HEK293T (cell line): ENCODE data around the gene GALNT14.

Experiments
- ARNT ChIP-seq: fragments of 450-650 bp; IDR thresholded peaks from 2 replicates; pipeline ENCODE4 v1.6.1; 2017; ENCODE audit warnings: mild to moderate bottlenecking
- BHLHE40 ChIP-seq: fragments of 450-650 bp; IDR thresholded peaks from 2 replicates; pipeline ENCODE4 v1.6.1; 2016; ENCODE audit warnings: mild to moderate bottlenecking, moderate library complexity, borderline replicate concordance
- FOXA1 ChIP-seq: fragments of 450-650 bp; IDR thresholded peaks from 2 replicates; pipeline ENCODE4 v1.6.1; 2016; ENCODE audit warnings: mild to moderate bottlenecking
- HDGF ChIP-seq: fragments of 450-650 bp; IDR thresholded peaks from 2 replicates; pipeline ENCODE4 v1.6.1; 2017; ENCODE audit warnings: antibody characterized with exemption, borderline replicate concordance
- SP1 ChIP-seq: fragments of 450-650 bp; IDR thresholded peaks from 2 replicates; pipeline ENCODE4 v1.6.1; 2017
- ZNF384 ChIP-seq: fragments of 450-650 bp; IDR thresholded peaks from 2 replicates; pipeline ENCODE4 v1.6.1; 2016
- TF ChIP-seq, protein P1 (sequence below): fragments of 450-650 bp; IDR thresholded peaks from 2 replicates; pipeline ENCODE4 v1.6.1; 2016

GRCh38 chr2:30978044-30978443, 160.2 kb downstream of the GALNT14 start:
- TF ChIP-seq SP1 = no peak
- TF ChIP-seq HDGF = no peak
- TF ChIP-seq, protein P1, sequence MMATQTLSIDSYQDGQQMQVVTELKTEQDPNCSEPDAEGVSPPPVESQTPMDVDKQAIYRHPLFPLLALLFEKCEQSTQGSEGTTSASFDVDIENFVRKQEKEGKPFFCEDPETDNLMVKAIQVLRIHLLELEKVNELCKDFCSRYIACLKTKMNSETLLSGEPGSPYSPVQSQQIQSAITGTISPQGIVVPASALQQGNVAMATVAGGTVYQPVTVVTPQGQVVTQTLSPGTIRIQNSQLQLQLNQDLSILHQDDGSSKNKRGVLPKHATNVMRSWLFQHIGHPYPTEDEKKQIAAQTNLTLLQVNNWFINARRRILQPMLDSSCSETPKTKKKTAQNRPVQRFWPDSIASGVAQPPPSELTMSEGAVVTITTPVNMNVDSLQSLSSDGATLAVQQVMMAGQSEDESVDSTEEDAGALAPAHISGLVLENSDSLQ = no peak
- TF ChIP-seq ZNF384 = no peak
- no peak for TF ChIP-seq BHLHE40
- TF ChIP-seq ARNT = no peak
- TF ChIP-seq FOXA1 = no peak
